ENCODE data around the gene RUNX2.

Gene RUNX2

GRCh38 chr6:45522486-45522885 lies 194.4 kb downstream of the RUNX2 start:
- Histone ChIP-seq H3K4me1 (ENCODE audit: control insufficient read depth in 1 of 2, insufficient read depth in 2 of 2, low read length in 2 of 2) (peaks cover 0 to 5% of the 10 kb centered on the region in 2 donors), H3K9me3 (ENCODE audit: control insufficient read depth in 1 of 2, low read length in 2 of 2) (no peaks in the 10 kb centered on the region), H3K27ac (ENCODE audit: low read depth, low read length) (no peak overlapping the region), H3K36me3 (ENCODE audit: control insufficient read depth in 1 of 2, insufficient read depth in 2 of 2, low read length in 2 of 2) (no peaks in the 10 kb centered on the region), H3K4me3 (ENCODE audit: low read depth in 1 of 2, low read length in 2 of 2) (no peak overlapping the region), H3K27me3 (ENCODE audit: control insufficient read depth in 1 of 2, insufficient read depth in 2 of 2, low read length in 2 of 2) (no peaks in the 10 kb centered on the region), H3K9ac (ENCODE audit: low read depth in 1 of 2, low read length in 2 of 2) (no peak overlapping the region)

GRCh38 chr6:45527210-45527609 lies 199.1 kb downstream of the RUNX2 start:
- no peaks in the 10 kb centered on the region for H3K9me3 ChIP-seq (ENCODE audit: control insufficient read depth in 1 of 2, low read length in 2 of 2)
- H3K4me3 ChIP-seq (ENCODE audit: low read depth in 1 of 2, low read length in 2 of 2), result no peak overlapping the region
- no peak overlapping the region for H3K27ac ChIP-seq (ENCODE audit: low read depth, low read length)
- no peaks in the 10 kb centered on the region for H3K4me1 ChIP-seq (ENCODE audit: control insufficient read depth in 1 of 2, insufficient read depth in 2 of 2, low read length in 2 of 2)
- no peaks in the 10 kb centered on the region for H3K36me3 ChIP-seq (ENCODE audit: control insufficient read depth in 1 of 2, insufficient read depth in 2 of 2, low read length in 2 of 2)
- no peaks in the 10 kb centered on the region for H3K27me3 ChIP-seq (ENCODE audit: control insufficient read depth in 1 of 2, insufficient read depth in 2 of 2, low read length in 2 of 2)
- H3K9ac ChIP-seq (ENCODE audit: low read depth in 1 of 2, low read length in 2 of 2), result no peak overlapping the region

- H3K4me1 ChIP-seq (ENCODE audit: control insufficient read depth in 1 of 2, insufficient read depth in 2 of 2, low read length in 2 of 2), result no peaks in the 10 kb centered on the region
- no peak overlapping the region for H3K27ac ChIP-seq (ENCODE audit: low read depth, low read length)
- no peak overlapping the region for H3K9ac ChIP-seq (ENCODE audit: low read depth in 1 of 2, low read length in 2 of 2)
- no peaks in the 10 kb centered on the region for H3K36me3 ChIP-seq (ENCODE audit: control insufficient read depth in 1 of 2, insufficient read depth in 2 of 2, low read length in 2 of 2)
- H3K9me3 ChIP-seq (ENCODE audit: control insufficient read depth in 1 of 2, low read length in 2 of 2), result no peaks in the 10 kb centered on the region
- no peak overlapping the region for H3K4me3 ChIP-seq (ENCODE audit: low read depth in 1 of 2, low read length in 2 of 2)
- H3K27me3 ChIP-seq (ENCODE audit: control insufficient read depth in 1 of 2, insufficient read depth in 2 of 2, low read length in 2 of 2), result no peaks in the 10 kb centered on the region
Observed at GRCh38 chr6:45531999-45532595, 204.0 kb downstream of the RUNX2 start.

GRCh38 chr6:45532721-45533210 lies 204.6 kb downstream of the RUNX2 start:
- H3K27ac ChIP-seq (ENCODE audit: low read depth, low read length), result no peak overlapping the region
- H3K9ac ChIP-seq (ENCODE audit: low read depth in 1 of 2, low read length in 2 of 2), result no peak overlapping the region
- no peaks in the 10 kb centered on the region for H3K4me1 ChIP-seq (ENCODE audit: control insufficient read depth in 1 of 2, insufficient read depth in 2 of 2, low read length in 2 of 2)
- no peaks in the 10 kb centered on the region for H3K27me3 ChIP-seq (ENCODE audit: control insufficient read depth in 1 of 2, insufficient read depth in 2 of 2, low read length in 2 of 2)
- no peaks in the 10 kb centered on the region for H3K36me3 ChIP-seq (ENCODE audit: control insufficient read depth in 1 of 2, insufficient read depth in 2 of 2, low read length in 2 of 2)
- H3K9me3 ChIP-seq (ENCODE audit: control insufficient read depth in 1 of 2, low read length in 2 of 2), result no peaks in the 10 kb centered on the region
- H3K4me3 ChIP-seq (ENCODE audit: low read depth in 1 of 2, low read length in 2 of 2), result no peak overlapping the region

GRCh38 chr6:45533386-45533785 lies 205.3 kb downstream of the RUNX2 start:
- H3K9me3 ChIP-seq (ENCODE audit: control insufficient read depth in 1 of 2, low read length in 2 of 2), result no peaks in the 10 kb centered on the region

GRCh38 chr6:45535933-45536332 lies 207.8 kb downstream of the RUNX2 start:
- Histone ChIP-seq H3K4me3 (ENCODE audit: low read depth in 1 of 2, low read length in 2 of 2) (no peak overlapping the region), H3K27ac (ENCODE audit: low read depth, low read length) (no peak overlapping the region), H3K36me3 (ENCODE audit: control insufficient read depth in 1 of 2, insufficient read depth in 2 of 2, low read length in 2 of 2) (no peaks in the 10 kb centered on the region), H3K9ac (ENCODE audit: low read depth in 1 of 2, low read length in 2 of 2) (no peak overlapping the region), H3K9me3 (ENCODE audit: control insufficient read depth in 1 of 2, low read length in 2 of 2) (no peaks in the 10 kb centered on the region), H3K27me3 (ENCODE audit: control insufficient read depth in 1 of 2, insufficient read depth in 2 of 2, low read length in 2 of 2) (no peaks in the 10 kb centered on the region), H3K4me1 (ENCODE audit: control insufficient read depth in 1 of 2, insufficient read depth in 2 of 2, low read length in 2 of 2) (no peaks in the 10 kb centered on the region)

More at GRCh38 chr6:45533386-45533785, 205.3 kb downstream of the RUNX2 start:
- no peak overlapping the region for H3K9ac ChIP-seq (ENCODE audit: low read depth in 1 of 2, low read length in 2 of 2)
- H3K27me3 ChIP-seq (ENCODE audit: control insufficient read depth in 1 of 2, insufficient read depth in 2 of 2, low read length in 2 of 2), result no peaks in the 10 kb centered on the region
- no peaks in the 10 kb centered on the region for H3K36me3 ChIP-seq (ENCODE audit: control insufficient read depth in 1 of 2, insufficient read depth in 2 of 2, low read length in 2 of 2)
- no peak overlapping the region for H3K4me3 ChIP-seq (ENCODE audit: low read depth in 1 of 2, low read length in 2 of 2)
- H3K4me1 ChIP-seq (ENCODE audit: control insufficient read depth in 1 of 2, insufficient read depth in 2 of 2, low read length in 2 of 2), result no peaks in the 10 kb centered on the region
- H3K27ac ChIP-seq (ENCODE audit: low read depth, low read length), result no peak overlapping the region

GRCh38 chr6:45537539-45537938 lies 209.4 kb downstream of the RUNX2 start:
- no peak overlapping the region for H3K9ac ChIP-seq (ENCODE audit: low read depth in 1 of 2, low read length in 2 of 2)
- no peaks in the 10 kb centered on the region for H3K9me3 ChIP-seq (ENCODE audit: control insufficient read depth in 1 of 2, low read length in 2 of 2)
- H3K4me1 ChIP-seq (ENCODE audit: control insufficient read depth in 1 of 2, insufficient read depth in 2 of 2, low read length in 2 of 2), result no peaks in the 10 kb centered on the region
- H3K27ac ChIP-seq (ENCODE audit: low read depth, low read length), result no peak overlapping the region
- H3K36me3 ChIP-seq (ENCODE audit: control insufficient read depth in 1 of 2, insufficient read depth in 2 of 2, low read length in 2 of 2), result no peaks in the 10 kb centered on the region
- no peak overlapping the region for H3K4me3 ChIP-seq (ENCODE audit: low read depth in 1 of 2, low read length in 2 of 2)
- H3K27me3 ChIP-seq (ENCODE audit: control insufficient read depth in 1 of 2, insufficient read depth in 2 of 2, low read length in 2 of 2), result no peaks in the 10 kb centered on the region

GRCh38 chr6:45538641-45539547 lies 210.8 kb downstream of the RUNX2 start:
- Histone ChIP-seq H3K4me1 (ENCODE audit: control insufficient read depth in 1 of 2, insufficient read depth in 2 of 2, low read length in 2 of 2) (no peaks in the 10 kb centered on the region), H3K27ac (ENCODE audit: low read depth, low read length) (no peak overlapping the region), H3K9me3 (ENCODE audit: control insufficient read depth in 1 of 2, low read length in 2 of 2) (no peaks in the 10 kb centered on the region), H3K4me3 (ENCODE audit: low read depth in 1 of 2, low read length in 2 of 2) (no peak overlapping the region), H3K27me3 (ENCODE audit: control insufficient read depth in 1 of 2, insufficient read depth in 2 of 2, low read length in 2 of 2) (no peaks in the 10 kb centered on the region), H3K9ac (ENCODE audit: low read depth in 1 of 2, low read length in 2 of 2) (no peak overlapping the region), H3K36me3 (ENCODE audit: control insufficient read depth in 1 of 2, insufficient read depth in 2 of 2, low read length in 2 of 2) (no peaks in the 10 kb centered on the region)

- Histone ChIP-seq H3K9me3 (ENCODE audit: control insufficient read depth in 1 of 2, low read length in 2 of 2) (no peaks in the 10 kb centered on the region), H3K4me1 (ENCODE audit: control insufficient read depth in 1 of 2, insufficient read depth in 2 of 2, low read length in 2 of 2) (no peaks in the 10 kb centered on the region), H3K27me3 (ENCODE audit: control insufficient read depth in 1 of 2, insufficient read depth in 2 of 2, low read length in 2 of 2) (no peaks in the 10 kb centered on the region), H3K27ac (ENCODE audit: low read depth, low read length) (no peak overlapping the region), H3K36me3 (ENCODE audit: control insufficient read depth in 1 of 2, insufficient read depth in 2 of 2, low read length in 2 of 2) (no peaks in the 10 kb centered on the region), H3K4me3 (ENCODE audit: low read depth in 1 of 2, low read length in 2 of 2) (no peak overlapping the region), H3K9ac (ENCODE audit: low read depth in 1 of 2, low read length in 2 of 2) (no peak overlapping the region)
Observed at GRCh38 chr6:45540375-45540920, 212.3 kb downstream of the RUNX2 start.

- no peak overlapping the region for H3K4me3 ChIP-seq (ENCODE audit: low read depth in 1 of 2, low read length in 2 of 2)
- H3K27ac ChIP-seq (ENCODE audit: low read depth, low read length), result no peak overlapping the region
- no peaks in the 10 kb centered on the region for H3K27me3 ChIP-seq (ENCODE audit: control insufficient read depth in 1 of 2, insufficient read depth in 2 of 2, low read length in 2 of 2)
- no peaks in the 10 kb centered on the region for H3K9me3 ChIP-seq (ENCODE audit: control insufficient read depth in 1 of 2, low read length in 2 of 2)
- no peaks in the 10 kb centered on the region for H3K4me1 ChIP-seq (ENCODE audit: control insufficient read depth in 1 of 2, insufficient read depth in 2 of 2, low read length in 2 of 2)
- H3K9ac ChIP-seq (ENCODE audit: low read depth in 1 of 2, low read length in 2 of 2), result no peak overlapping the region
- H3K36me3 ChIP-seq (ENCODE audit: control insufficient read depth in 1 of 2, insufficient read depth in 2 of 2, low read length in 2 of 2), result peaks cover 0 to 2% of the 10 kb centered on the region in 2 donors
Observed at GRCh38 chr6:45541934-45542333, 213.8 kb downstream of the RUNX2 start.
